HepG2 (cell line): ENCODE results near the gene ATG13. TPM values are rescaled to one million over a fixed set of nuclear protein-coding genes. Genes with fewer than 3 reads are reported as not detected.

ENCODE experiments used
- ATF5 ChIP-seq: sonication (generic); formaldehyde crosslinking; IDR thresholded peaks from 2 replicates; pipeline ENCODE4 v1.4.0; 2020; ENCODE audit warnings: mild to moderate bottlenecking, low read depth, missing genetic modification reagents
- BRF2 ChIP-seq: sonication (generic); formaldehyde crosslinking; IDR thresholded peaks from 2 replicates; pipeline ENCODE4 v1.8.1; 2022; ENCODE audit warnings: mild to moderate bottlenecking, missing genetic modification reagents
- FOXO4 ChIP-seq: sonication (generic); formaldehyde crosslinking; conservative IDR thresholded peaks from 2 replicates; pipeline ENCODE4 v1.8.1; 2023; ENCODE audit warnings: missing genetic modification reagents
- GLMP ChIP-seq: sonication (generic); formaldehyde crosslinking; IDR thresholded peaks from 2 replicates; pipeline ENCODE4 v1.9.0; 2021; ENCODE audit warnings: missing genetic modification reagents, mild to moderate bottlenecking, borderline replicate concordance
- GRHL1 ChIP-seq: sonication (generic); formaldehyde crosslinking; conservative IDR thresholded peaks from 2 replicates; pipeline ENCODE4 v1.8.0; 2022; ENCODE audit warnings: missing genetic modification reagents
- GTF2F1 ChIP-seq: fragments of 150-350 bp; IDR thresholded peaks from 2 replicates; pipeline ENCODE4 v1.6.1; 2014; ENCODE audit warnings: low read length
- HNF1B ChIP-seq: sonication (generic); formaldehyde crosslinking; IDR thresholded peaks from 2 replicates; pipeline ENCODE4 v1.5.1; 2020; ENCODE audit warnings: mild to moderate bottlenecking, moderate library complexity, missing genetic modification reagents
- MEIS1 ChIP-seq: sonication (generic); formaldehyde crosslinking; IDR thresholded peaks from 2 replicates; pipeline ENCODE4 v1.9.0; 2021; ENCODE audit warnings: mild to moderate bottlenecking, missing genetic modification reagents, moderate library complexity, borderline replicate concordance
- PHB2 ChIP-seq: fragments of 450-650 bp; IDR thresholded peaks from 2 replicates; pipeline ENCODE4 v1.6.1; 2018; ENCODE audit not compliant: partially characterized antibody
- PHF21A ChIP-seq: sonication (generic); formaldehyde crosslinking; IDR thresholded peaks from 2 replicates; pipeline ENCODE4 v1.5.0; 2020; ENCODE audit warnings: mild to moderate bottlenecking, missing genetic modification reagents
- RAD51 ChIP-seq: fragments of 450-650 bp; IDR thresholded peaks from 2 replicates; pipeline ENCODE4 v1.6.1; 2016; ENCODE audit warnings: borderline replicate concordance
- TEF ChIP-seq: sonication (generic); formaldehyde crosslinking; IDR thresholded peaks from 2 replicates; pipeline ENCODE4 v1.5.0; 2020; ENCODE audit warnings: missing genetic modification reagents
- TERF1 ChIP-seq: sonication (generic); formaldehyde crosslinking; IDR thresholded peaks from 2 replicates; pipeline ENCODE4 v1.8.0; 2022; ENCODE audit warnings: mild to moderate bottlenecking, missing genetic modification reagents, moderate library complexity
- ZNF143 ChIP-seq: sonication (generic); formaldehyde crosslinking; IDR thresholded peaks from 2 replicates; pipeline ENCODE4 v1.4.0; 2020; ENCODE audit warnings: missing genetic modification reagents
- ZNF256 ChIP-seq: sonication (generic); formaldehyde crosslinking; conservative IDR thresholded peaks from 2 replicates; pipeline ENCODE4 v1.4.0; 2020; ENCODE audit warnings: missing genetic modification reagents
- ZNF431 ChIP-seq: sonication (generic); formaldehyde crosslinking; IDR thresholded peaks from 2 replicates; pipeline ENCODE4 v1.9.0; 2022; ENCODE audit warnings: missing genetic modification reagents, low read depth, mild to moderate bottlenecking, borderline replicate concordance
- ZNF770 ChIP-seq: sonication (generic); formaldehyde crosslinking; IDR thresholded peaks from 2 replicates; pipeline ENCODE4 v1.5.0; 2020; ENCODE audit warnings: mild to moderate bottlenecking, missing genetic modification reagents
- polyA plus RNA-seq, 8 experiments: library from polyadenylated mRNA; depleted of rRNA in 3 of 8; stranded (reverse) in 7 of 8; unstranded in 1 of 8; fragments of >200 nt; fragmentation: Illumina TruSeq in 4 of 8; extraction: Trizol in 4 of 8; gene quantifications; 2 replicates each; pipeline versions ENCODE4 v1.2.1 to v1.2.3, GENCODE V29; 2011 to 2016; ENCODE audit warnings: low read depth in 4 of 8, missing spikeins in 1 of 8, mixed read lengths in 1 of 8; ENCODE audit not compliant: insufficient read depth in 1 of 8
- total RNA-seq, 5 experiments: library from RNA; depleted of rRNA; stranded (reverse); fragments of >200 nt; fragmentation: Illumina TruSeq; extraction: Trizol; gene quantifications; 2 replicates each; pipeline ENCODE4 v1.2.3, GENCODE V29; 2016; ENCODE audit warnings: low read depth in 1 of 5

Gene ATG13
- total and polyA plus RNA-seq, 2 of the 13 experiments (the other 11 are each of a cell fraction or from before 2014, with no cell fraction given): 55.0 to 77.3 TPM

- TF ChIP-seq TERF1 (CRISPR knock-in tag): no peak
- peak; percentile 50; the same call in 1 of the 2 replicates for TF ChIP-seq HNF1B (CRISPR knock-in tag)
- peak; percentile 81 for TF ChIP-seq ZNF770 (CRISPR knock-in tag)
- TF ChIP-seq GRHL1 (CRISPR knock-in tag): no peak
- no peak for TF ChIP-seq GTF2F1
- peak; percentile 97 for TF ChIP-seq MEIS1 (CRISPR knock-in tag)
- no peak for TF ChIP-seq GLMP
- no peak for TF ChIP-seq ZNF256 (CRISPR knock-in tag)
- TF ChIP-seq PHB2: no peak
- no peak for TF ChIP-seq FOXO4 (CRISPR knock-in tag)
- TF ChIP-seq BRF2 (CRISPR knock-in tag): no peak
- no peak for TF ChIP-seq ZNF143 (CRISPR knock-in tag)
- TF ChIP-seq ATF5: no peak
- TF ChIP-seq RAD51: no peak
- TF ChIP-seq PHF21A (CRISPR knock-in tag): peak; percentile 63; the same call in 1 of the 2 replicates
- no peak for TF ChIP-seq TEF (CRISPR knock-in tag)
- no peak for TF ChIP-seq ZNF431 (CRISPR knock-in tag)
Measured at GRCh38 chr11:46597155-46597554, 20.2 kb upstream of the ATG13 start (continued).
